ENCODE measurements around the gene MAPK11.
A peak's percentile ranks its signal among the peaks of the same experiment; 100 is the strongest.
"Not testable (repeated sequence)": the region's sequence is repeated elsewhere in the genome, so short reads cannot be mapped to it uniquely, and the experiment has no call there.

The MAPK11 gene

DNA sequence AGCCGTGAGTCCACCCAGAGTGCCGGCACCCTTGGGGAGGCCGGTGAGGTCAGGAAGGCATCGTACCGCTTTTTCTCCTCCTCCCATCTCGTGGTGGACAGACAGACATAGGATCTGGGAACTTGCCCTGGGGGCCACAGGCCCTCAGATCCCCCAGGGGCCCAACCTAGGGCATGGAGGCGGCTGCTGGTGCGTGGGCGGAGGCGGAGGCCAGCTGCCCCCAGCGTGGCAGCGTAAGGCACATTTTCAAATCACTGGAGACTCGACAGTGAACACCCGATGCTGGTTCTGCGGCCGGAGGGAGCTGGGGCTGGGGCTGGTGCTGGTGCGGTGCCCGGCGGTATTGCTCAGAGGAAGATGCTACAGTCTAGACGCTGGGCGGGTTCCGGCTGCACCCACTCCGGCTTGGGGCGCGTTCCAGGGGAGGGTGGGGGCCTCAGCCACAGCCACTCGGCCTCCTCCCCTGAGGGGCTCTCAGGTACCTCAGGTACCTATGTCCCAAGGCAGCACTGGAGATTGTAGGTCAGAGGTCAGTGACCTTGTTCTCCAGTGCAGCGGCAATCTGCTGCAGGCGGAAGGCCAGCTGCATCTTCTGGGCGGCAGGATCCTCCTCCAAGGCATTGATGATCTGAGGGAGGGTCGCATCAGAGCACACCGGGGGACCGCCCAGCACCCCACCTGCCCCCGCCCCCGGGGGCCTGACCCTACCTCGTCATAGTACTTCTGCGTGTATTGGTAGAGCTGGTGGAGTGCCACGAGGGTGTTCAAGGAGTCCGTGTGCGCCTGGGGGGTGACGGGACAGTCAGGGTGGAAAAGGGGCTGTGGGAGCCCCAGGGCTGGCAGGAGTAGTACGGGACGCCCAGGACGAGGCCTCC, 5.2 kb upstream of the MAPK11 start:
- DNase-seq: no peak

DNA sequence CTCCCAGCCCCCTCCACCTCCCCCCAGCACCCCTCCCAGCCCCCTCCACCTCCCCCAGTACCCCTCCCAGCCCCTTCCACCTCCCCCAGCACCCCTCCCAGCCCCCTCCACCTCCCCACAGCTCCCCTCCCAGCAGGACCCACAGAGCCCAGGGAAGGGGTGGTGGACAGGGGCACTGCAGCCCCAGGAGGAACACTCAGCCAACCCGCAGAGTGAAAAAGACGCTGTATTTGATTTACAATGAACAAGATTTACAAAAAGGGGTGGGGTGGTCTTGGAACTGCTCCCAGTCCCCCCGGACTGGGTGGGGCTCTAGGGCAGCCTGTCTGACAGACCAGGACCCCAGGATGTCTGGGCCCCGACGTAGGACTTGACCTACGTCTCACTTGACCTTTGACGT, 4.6 kb upstream of the MAPK11 start:
- no peak for DNase-seq

DNA sequence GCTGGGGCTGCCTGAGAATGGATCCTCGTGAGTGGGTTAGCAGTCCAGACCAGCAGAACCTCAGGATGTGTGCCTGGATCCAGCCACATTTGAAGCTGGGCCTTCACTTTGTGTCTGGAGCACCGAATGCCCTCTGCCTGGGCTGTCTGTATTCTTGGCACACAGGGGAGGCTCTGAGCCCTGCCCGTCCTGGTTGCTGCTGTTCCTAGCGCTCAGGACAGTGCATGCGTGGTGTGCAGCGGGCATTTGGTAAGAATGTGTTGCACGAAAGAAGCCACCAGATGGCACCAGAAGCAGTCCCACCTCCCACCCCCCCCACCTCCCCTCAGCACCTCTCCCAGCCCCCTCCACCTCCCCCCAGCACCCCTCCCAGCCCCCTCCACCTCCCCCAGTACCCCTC, 4.1 kb upstream of the MAPK11 start:
- DNase-seq: peak in 1 of 2 donors; percentile 20

DNA sequence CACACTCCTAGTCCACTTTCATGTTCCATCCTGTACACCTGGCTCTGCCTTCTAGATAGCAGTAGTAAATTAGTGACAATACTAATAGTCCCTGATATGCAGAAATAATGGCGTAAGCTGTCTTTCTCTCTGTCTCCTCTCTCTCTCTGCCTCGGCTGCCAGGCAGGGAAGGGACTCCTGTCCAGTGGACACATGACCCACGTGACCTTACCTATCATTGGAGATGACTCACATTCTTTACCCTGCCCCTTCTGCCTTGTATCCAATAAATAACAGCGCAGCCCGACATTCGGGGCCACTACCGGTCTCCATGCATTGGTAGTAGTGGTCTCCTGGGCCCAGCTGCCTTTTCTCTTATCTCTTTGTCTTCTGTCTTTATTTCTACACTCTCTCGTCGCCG, 3.6 kb upstream of the MAPK11 start:
- DNase-seq: not testable (repeated sequence)

GRCh38 chr22:50273352-50273751, 3.2 kb upstream of the MAPK11 start:
- DNase-seq: not testable (repeated sequence)

- no peak for DNase-seq
Observed at GRCh38 chr22:50272044-50272802, 2.0 kb upstream of the MAPK11 start.

DNA sequence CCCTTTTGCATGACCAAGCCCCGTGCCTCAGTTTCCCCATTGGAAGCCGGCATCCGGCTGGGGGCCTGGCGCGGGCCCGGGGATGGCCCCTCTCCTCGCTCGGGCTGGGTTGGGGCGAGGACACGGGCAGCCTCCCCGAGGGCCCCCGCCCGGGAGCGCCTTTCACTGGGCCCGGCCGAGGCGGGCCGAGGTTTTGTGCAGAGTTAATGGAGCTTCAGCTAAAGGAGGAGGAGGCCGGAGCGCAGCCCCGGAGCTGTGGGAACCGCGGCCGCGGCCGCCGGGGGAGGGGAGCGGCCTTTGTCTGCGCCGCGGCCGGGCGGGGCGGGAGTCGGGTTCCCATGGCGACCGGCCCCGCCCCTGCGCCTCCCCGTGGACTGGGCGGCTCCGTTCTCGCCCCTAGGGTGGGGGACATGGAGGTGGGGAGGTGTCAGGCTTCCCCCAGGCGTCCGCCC, 1.4 kb upstream of the MAPK11 start:
- DNase-seq: peak; percentile 21 to 27

GRCh38 chr22:50270666-50271394, 650 bp upstream of the MAPK11 start:
- DNase-seq: peak; percentile 18 to 25

GRCh38 chr22:50269573-50269969, 609 bp downstream of the MAPK11 start:
- DNase-seq: no peak

DNA sequence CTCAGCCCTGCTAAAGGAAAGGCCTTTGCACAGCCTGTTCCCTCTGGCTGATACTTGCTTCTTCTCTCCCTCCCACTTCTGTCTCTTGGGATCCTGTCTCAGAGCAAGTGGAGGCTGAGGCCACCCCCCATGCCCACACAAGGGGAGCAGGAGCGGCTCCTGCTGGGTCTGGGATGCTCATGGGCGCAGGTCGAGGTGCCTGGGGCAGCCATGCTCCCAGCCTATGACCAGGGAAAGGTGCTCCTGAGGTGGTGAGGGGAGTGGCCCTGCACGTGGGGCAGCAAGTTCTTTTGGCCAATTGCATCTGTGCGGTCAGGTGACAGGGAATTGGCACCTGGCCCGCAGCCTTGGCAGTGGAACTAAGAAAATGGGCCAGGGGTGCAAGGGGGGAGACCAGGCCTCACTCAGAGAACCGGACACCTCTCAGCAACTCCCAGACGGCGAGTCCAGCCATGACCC, 1.5 kb downstream of the MAPK11 start:
- DNase-seq: no peak

DNA sequence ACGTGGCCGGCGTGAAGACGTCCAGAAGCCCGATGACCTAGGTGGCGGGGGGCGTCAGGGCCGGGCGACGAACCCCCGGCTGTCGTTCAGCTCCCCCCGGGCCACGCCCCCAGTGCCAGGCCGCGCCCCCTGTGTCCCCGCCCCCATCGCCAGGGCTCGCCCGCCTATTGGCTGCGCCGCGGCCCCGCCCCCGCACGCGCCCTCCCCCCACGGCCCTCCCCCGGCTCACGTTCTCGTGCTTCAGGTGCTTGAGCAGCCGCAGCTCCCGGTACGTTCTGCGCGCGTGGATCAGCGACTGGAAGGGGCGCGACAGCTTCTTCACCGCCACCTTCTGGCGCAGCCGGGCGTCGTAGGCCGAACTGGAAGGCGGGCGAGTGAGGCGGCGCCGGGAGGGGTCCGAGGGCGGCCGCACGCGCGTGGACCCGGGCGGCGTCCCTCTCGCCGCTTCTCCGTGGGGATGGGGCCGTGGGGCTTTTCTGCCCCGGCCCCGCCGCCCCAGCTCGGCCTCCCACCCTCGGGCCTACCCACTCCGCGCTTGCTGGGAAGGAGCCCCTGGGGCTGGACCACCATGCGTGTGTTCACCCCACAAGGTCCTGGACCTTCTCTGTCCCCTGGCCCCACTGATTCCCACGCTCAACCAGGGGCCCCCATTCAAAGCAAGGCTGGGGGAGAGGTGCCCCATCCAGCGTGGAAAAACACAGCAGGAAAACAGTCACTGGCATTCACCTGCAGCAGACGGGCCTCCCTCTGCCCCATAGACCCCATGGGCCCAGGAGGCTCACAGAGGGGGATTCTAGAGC, 2.4 kb downstream of the MAPK11 start:
- no peak for DNase-seq

- DNase-seq: no peak
Observed at GRCh38 chr22:50266994-50267393, 3.2 kb downstream of the MAPK11 start.

GRCh38 chr22:50264946-50265669, 5.1 kb downstream of the MAPK11 start:
- DNase-seq: no peak

DNA sequence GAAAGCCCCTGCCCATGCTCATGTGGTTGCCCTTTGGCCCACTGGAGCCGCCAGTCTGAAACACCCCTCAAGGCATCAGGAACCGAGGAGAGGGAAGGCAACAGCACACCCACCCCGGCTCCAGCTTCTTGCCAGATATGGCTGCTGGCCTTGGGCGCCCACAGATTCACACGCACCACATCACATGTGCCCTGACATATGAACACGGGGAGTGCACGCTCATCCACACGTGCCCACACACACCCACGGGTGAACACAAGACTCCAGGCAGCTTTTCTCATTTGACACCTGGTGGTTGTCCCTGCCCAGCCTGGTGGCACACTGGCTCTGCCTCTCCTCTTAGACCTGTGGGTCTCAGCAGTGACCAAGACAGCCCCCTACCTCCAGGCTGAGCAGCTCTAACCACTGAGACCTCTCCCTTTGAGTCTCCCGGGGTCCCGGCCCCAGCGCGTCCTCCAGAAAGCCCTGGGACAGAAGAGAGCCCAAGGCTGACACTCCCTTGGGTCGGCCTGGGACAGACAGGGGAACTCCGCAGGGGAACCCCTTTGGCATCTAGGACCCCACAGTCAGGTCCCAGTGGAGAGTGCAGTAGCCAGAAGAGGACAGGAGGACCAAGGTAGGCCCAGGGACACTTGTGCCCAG, 6.0 kb downstream of the MAPK11 start:
- DNase-seq: no peak

DNA sequence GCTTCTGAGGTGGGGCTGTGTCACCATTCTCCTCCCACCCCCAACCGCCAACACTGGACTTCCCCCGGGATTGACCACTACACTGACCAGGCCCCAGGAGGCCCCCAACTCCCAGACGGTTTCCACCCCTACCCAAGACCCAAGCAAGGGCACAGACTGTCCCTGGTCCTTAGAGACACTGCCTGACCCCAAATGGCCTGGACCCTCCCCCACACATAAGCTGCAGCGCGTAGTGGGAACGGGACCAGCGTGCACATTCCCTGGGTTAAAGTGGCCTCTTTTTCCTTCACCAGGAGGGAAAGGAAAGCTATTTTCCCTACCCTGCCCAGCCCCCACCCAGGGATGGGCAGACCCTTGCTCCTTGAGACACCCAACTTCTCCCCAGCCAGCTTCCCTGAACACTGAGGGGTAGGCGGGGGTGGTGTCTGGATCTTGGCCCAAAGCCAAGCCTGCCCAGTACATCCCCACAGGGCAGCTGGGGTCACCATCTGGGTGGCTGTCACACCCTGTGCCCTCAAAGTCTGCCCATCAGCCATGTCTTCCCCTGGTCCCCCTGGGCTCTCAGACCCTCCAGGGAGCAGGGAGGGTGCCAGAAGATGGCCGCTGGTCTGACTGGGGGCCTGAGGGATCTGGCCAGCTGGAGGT, 7.1 kb downstream of the MAPK11 start:
- DNase-seq: no peak

GRCh38 chr22:50262460-50262911, 7.7 kb downstream of the MAPK11 start:
- DNase-seq: no peak

DNA sequence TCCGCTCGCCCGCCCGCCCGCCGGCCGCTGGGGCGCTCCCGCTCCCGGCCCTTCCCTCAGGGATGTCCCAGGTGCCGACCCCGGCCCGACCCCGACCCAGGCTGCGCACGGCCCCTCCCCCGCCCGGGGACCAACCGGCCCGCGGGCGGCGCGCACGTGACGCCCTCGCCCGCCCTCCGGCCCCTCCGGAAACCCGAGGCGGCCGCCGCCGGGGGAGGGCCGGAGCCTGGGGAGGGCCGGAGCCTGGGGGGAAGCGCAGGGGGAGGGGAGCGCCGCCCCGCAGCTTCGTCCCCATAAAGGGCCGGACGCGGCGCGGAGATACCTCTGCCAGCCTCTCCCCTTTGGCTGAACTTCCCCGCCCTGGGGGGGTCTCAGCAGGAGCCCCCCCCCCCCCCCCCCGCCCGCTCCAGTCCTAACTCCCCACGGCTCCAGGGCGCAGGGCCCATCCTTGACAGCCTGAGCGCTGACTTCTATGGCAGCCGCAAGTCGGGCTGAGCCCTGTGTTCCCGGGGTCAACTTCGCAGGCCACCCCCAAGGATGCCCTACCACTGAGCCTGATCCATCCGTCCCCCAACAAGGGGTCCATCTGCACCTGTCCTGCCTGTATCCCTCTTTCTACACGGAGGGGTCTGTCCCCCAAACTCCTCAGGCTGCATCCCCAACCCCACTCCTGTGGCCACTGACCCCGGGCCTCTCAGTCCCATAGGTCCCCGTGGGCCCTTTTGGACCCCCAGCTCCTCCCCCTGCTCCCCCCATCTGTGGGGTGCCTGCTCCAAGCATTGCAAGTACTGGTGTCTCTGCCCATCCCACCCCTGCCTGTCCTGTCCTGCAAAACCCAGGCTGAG, 8.3 kb downstream of the MAPK11 start, which contains the start of gene MAPK12:
TSS of gene MAPK12 (minus strand) at position 69 of the 845 bp plus-strand sequence. CDS start 174 bp downstream, outside the sequence.
- DNase-seq: no peak

DNA sequence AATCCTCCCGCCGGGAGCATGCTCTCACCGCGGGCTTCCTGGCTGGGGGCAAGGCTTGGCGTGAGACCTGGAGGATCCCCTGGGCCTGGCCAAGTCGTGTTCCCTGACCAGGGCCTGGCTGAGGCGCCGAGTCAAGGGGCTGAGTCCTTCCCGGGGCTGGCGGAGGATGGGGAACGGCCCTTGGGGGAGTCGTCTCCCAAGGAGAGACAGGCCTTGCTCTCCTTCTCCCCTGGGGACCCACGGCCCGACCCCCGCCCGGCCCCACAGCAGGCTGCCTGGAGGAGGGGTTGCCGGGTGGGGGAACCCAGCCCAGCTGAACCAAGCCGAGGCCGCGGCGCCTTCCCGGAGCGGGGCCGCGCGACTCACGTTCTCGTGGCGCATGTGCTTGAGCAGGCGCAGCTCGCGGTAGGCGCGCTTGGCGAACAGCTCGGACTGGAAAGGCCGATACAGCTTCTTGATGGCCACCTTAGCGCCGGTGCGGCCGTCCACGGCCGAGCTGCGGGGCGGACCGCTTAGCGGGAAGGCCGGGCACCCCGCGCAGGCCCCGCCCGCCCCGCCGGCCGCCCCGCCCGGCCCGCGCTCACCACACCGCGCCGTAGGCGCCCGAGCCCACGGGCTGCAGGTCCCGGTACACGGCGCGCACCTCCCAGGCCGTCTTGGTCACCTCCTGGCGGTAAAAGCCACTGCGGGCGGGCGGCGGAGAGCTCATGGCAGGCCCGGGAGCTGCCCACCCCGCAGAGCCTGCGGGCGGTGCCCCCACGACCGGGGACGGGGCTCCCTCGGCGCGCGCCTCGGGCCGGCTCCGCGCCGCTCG, 9.2 kb downstream of the MAPK11 start:
- DNase-seq: no peak

- no peak for DNase-seq
Observed at GRCh38 chr22:50260434-50260800, 9.8 kb downstream of the MAPK11 start.
